H1 (cell line): ENCODE data around the gene PACSIN1. TPM values are rescaled to one million over a fixed set of nuclear protein-coding genes. Genes with fewer than 3 reads are reported as not detected.

Source experiments
- CTCF ChIA-PET: fragments of 300-600 bp; sonication (Branson Sonifier 250); formaldehyde crosslinking; loops from one replicate; lab custom pipeline; 2021; ENCODE audit not compliant: partially characterized antibody; lab: Charles Lee
- POLR2A ChIA-PET: fragments of 300-600 bp; sonication (Branson Sonifier 250); formaldehyde crosslinking; loops from one replicate; lab custom pipeline; 2021; ENCODE audit warnings: inconsistent platforms; ENCODE audit not compliant: partially characterized antibody; lab: Charles Lee
- DNase-seq, 2 experiments: peaks; one replicate each; pipeline versions ENCODE4 v3.0.0 to v3.0.0-alpha.2; 2010 to 2022; ENCODE audit warnings: low spot score in 2 of 2, low read depth in 1 of 2, mixed read lengths in 1 of 2
- FAIRE-seq: peaks from 2 replicates; lab custom pipeline; 2011; peaks lifted over from hg19 to GRCh38; lab: Jason Lieb, UNC
- H2AFZ ChIP-seq: 2 replicates; pipeline ENCODE4 v1.8.1; 2012; ENCODE audit warnings: low read length, inconsistent platforms
- H2AK5ac ChIP-seq: 2 replicates; pipeline ENCODE4 v1.6.1; 2013; ENCODE audit warnings: low read depth, low read length
- H2BK120ac ChIP-seq: replicated peaks from 2 replicates; pipeline ENCODE3; 2013; ENCODE audit warnings: low read depth, low read length, inconsistent platforms
- H2BK12ac ChIP-seq: 2 replicates; pipeline ENCODE4 v1.6.1; 2013; ENCODE audit warnings: low read depth, low read length
- H2BK15ac ChIP-seq: 2 replicates; pipeline ENCODE4 v1.6.1; 2013; ENCODE audit warnings: low read length
- H2BK20ac ChIP-seq: 2 replicates; pipeline ENCODE4 v1.6.1; 2013; ENCODE audit warnings: low read length
- H2BK5ac ChIP-seq: 2 replicates; pipeline ENCODE4 v1.6.1; 2013; ENCODE audit warnings: low read depth, low read length
- H3K14ac ChIP-seq: 2 replicates; pipeline ENCODE4 v1.6.1; 2013; ENCODE audit warnings: inconsistent platforms; ENCODE audit not compliant: insufficient read length
- H3K18ac ChIP-seq: 2 replicates; pipeline ENCODE4 v1.6.1; 2013; ENCODE audit warnings: low read length; ENCODE audit errors: extremely low read depth
- H3K23ac ChIP-seq: 2 replicates; pipeline ENCODE4 v1.6.1; 2013; ENCODE audit warnings: inconsistent platforms; ENCODE audit not compliant: insufficient read length
- H3K23me2 ChIP-seq: 2 replicates; pipeline ENCODE4 v1.6.1; 2013; ENCODE audit warnings: low read depth, low read length
- H3K27ac ChIP-seq: 2 replicates; pipeline ENCODE4 v1.6.1; 2011; ENCODE audit warnings: low read depth, low read length, inconsistent platforms
- H3K27me3 ChIP-seq, 4 experiments: replicated peaks in 1 of 4; 1 replicate in 1 of 4; 2 replicates in 3 of 4; pipeline versions ENCODE4 v1.6.1 to v1.8.1; 2011 to 2013; ENCODE audit warnings: low read length in 3 of 4, mild to moderate bottlenecking in 3 of 4, inconsistent platforms in 2 of 4, mixed read lengths in 2 of 4, moderate library complexity in 1 of 4; ENCODE audit not compliant: control insufficient read depth in 3 of 4, insufficient read depth in 3 of 4; ENCODE audit errors: extremely low read depth in 1 of 4
- H3K36me3 ChIP-seq, 4 experiments: 2 replicates each; pipeline versions ENCODE4 v1.6.1 to v1.8.1; 2011 to 2013; ENCODE audit warnings: mild to moderate bottlenecking in 4 of 4, low read length in 3 of 4, moderate library complexity in 2 of 4, control low read depth in 1 of 4, inconsistent platforms in 1 of 4; ENCODE audit not compliant: insufficient read depth in 4 of 4, control insufficient read depth in 2 of 4
- H3K4ac ChIP-seq: replicated peaks from 2 replicates; pipeline ENCODE3; 2013; ENCODE audit warnings: low read length, low read depth, mixed read lengths, inconsistent platforms; ENCODE audit not compliant: insufficient read length
- H3K4me1 ChIP-seq, 4 experiments: replicated peaks in 1 of 4; 1 replicate in 1 of 4; 2 replicates in 3 of 4; pipeline versions ENCODE4 v1.6.1 to v1.8.1; 2011 to 2013; ENCODE audit warnings: low read length in 3 of 4, inconsistent platforms in 2 of 4, mixed read lengths in 1 of 4; ENCODE audit not compliant: insufficient read depth in 4 of 4, control insufficient read depth in 3 of 4
- H3K4me2 ChIP-seq, 2 experiments: 2 replicates each; pipeline versions ENCODE4 v1.6.1 to v1.8.1; 2011 to 2013; ENCODE audit warnings: low read depth in 2 of 2, low read length in 2 of 2, control low read depth in 1 of 2, inconsistent platforms in 1 of 2, mild to moderate bottlenecking in 1 of 2; ENCODE audit not compliant: insufficient read depth in 1 of 2
- H3K4me3 ChIP-seq, 4 experiments: fragments of 200-600, 300-600 bp in 1 of 4; sonication (generic), shearing (Covaris generic), sonication (Bioruptor Twin) in 1 of 4; 2 replicates each; pipeline versions ENCODE4 v1.5.1 to v1.8.1; 2011 to 2016; ENCODE audit warnings: low read length in 4 of 4, low read depth in 3 of 4, control low read depth in 2 of 4, inconsistent platforms in 2 of 4, mild to moderate bottlenecking in 2 of 4, mixed read lengths in 1 of 4, moderate library complexity in 1 of 4; ENCODE audit not compliant: insufficient read depth in 2 of 4; ENCODE audit errors: extremely low read depth in 1 of 4
- H3K56ac ChIP-seq: replicated peaks from 2 replicates; pipeline ENCODE3; 2013; ENCODE audit warnings: low read depth, mild to moderate bottlenecking, mixed read lengths, low read length, inconsistent platforms; ENCODE audit not compliant: insufficient read length
- H3K79me1 ChIP-seq: 2 replicates; pipeline ENCODE4 v1.6.1; 2013; ENCODE audit warnings: low read depth, low read length, control low read depth
- H3K79me2 ChIP-seq, 2 experiments: 2 replicates each; pipeline versions ENCODE4 v1.6.1 to v1.8.1; 2012 to 2013; ENCODE audit warnings: low read length in 2 of 2, mild to moderate bottlenecking in 2 of 2, inconsistent platforms in 1 of 2; ENCODE audit not compliant: insufficient read depth in 2 of 2, control insufficient read depth in 1 of 2
- H3K9ac ChIP-seq, 4 experiments: replicated peaks in 1 of 4; 1 replicate in 1 of 4; 2 replicates in 3 of 4; pipeline versions ENCODE4 v1.6.1 to v1.8.1; 2011 to 2013; ENCODE audit warnings: low read depth in 3 of 4, low read length in 3 of 4, control low read depth in 2 of 4, mild to moderate bottlenecking in 2 of 4, moderate library complexity in 2 of 4, inconsistent platforms in 1 of 4; ENCODE audit errors: extremely low read depth in 1 of 4
- H3K9me3 ChIP-seq, 2 experiments: 2 replicates each; pipeline versions ENCODE4 v1.6.1 to v1.8.1; 2012 to 2013; ENCODE audit warnings: mild to moderate bottlenecking in 2 of 2, moderate library complexity in 2 of 2, control low read depth in 1 of 2, inconsistent platforms in 1 of 2, low read depth in 1 of 2, low read length in 1 of 2, mixed read lengths in 1 of 2; ENCODE audit not compliant: insufficient read depth in 2 of 2
- H4K20me1 ChIP-seq, 2 experiments: replicated peaks in 1 of 2; 2 replicates each; pipeline versions ENCODE3 to v1.8.1; 2011 to 2013; ENCODE audit warnings: inconsistent platforms in 2 of 2, low read length in 2 of 2, mild to moderate bottlenecking in 1 of 2; ENCODE audit not compliant: insufficient read depth in 2 of 2, control insufficient read depth in 1 of 2
- H4K5ac ChIP-seq: 2 replicates; pipeline ENCODE4 v1.6.1; 2013; ENCODE audit warnings: low read length, low read depth, mixed read lengths, inconsistent platforms; ENCODE audit not compliant: insufficient read length
- H4K8ac ChIP-seq: 2 replicates; pipeline ENCODE4 v1.8.0; 2013; ENCODE audit warnings: mild to moderate bottlenecking, moderate library complexity, low read length, inconsistent platforms; ENCODE audit not compliant: insufficient read depth; ENCODE audit errors: extremely low read depth
- H4K91ac ChIP-seq: replicated peaks from 2 replicates; pipeline ENCODE3; 2013; ENCODE audit warnings: low read length, mixed read lengths, inconsistent platforms; ENCODE audit not compliant: insufficient read length
- EGR1 ChIP-seq: IDR thresholded peaks from 2 replicates; pipeline ENCODE4 v1.6.1; 2011; ENCODE audit warnings: low read depth, low read length, borderline replicate concordance
- EP300 ChIP-seq, 2 experiments: IDR thresholded peaks; 1 replicate in 1 of 2; 2 replicates in 1 of 2; pipeline ENCODE4 v1.6.1; 2011 to 2012; ENCODE audit warnings: low read depth in 2 of 2, low read length in 2 of 2, mild to moderate bottlenecking in 2 of 2, borderline replicate concordance in 1 of 2, inconsistent platforms in 1 of 2, moderate library complexity in 1 of 2
- POLR2A ChIP-seq, 2 experiments: IDR thresholded peaks; 1 replicate in 1 of 2; 2 replicates in 1 of 2; pipeline ENCODE4 v1.6.1; 2011; ENCODE audit warnings: low read depth in 2 of 2, low read length in 2 of 2, mild to moderate bottlenecking in 2 of 2; ENCODE audit errors: control extremely low read depth in 1 of 2
- RXRA ChIP-seq: IDR thresholded peaks from 2 replicates; pipeline ENCODE4 v1.6.1; 2011; ENCODE audit warnings: low read depth, mild to moderate bottlenecking, low read length, moderate library complexity; ENCODE audit not compliant: insufficient read depth
- SIN3A ChIP-seq, 2 experiments: IDR thresholded peaks in 1 of 2; conservative IDR thresholded peaks in 1 of 2; 2 replicates each; pipeline ENCODE4 v1.6.1; 2011 to 2012; ENCODE audit warnings: low read length in 2 of 2, improper control_type of control experiment in 1 of 2, low read depth in 1 of 2, mild to moderate bottlenecking in 1 of 2
- SP4 ChIP-seq: IDR thresholded peaks from 2 replicates; pipeline ENCODE4 v1.6.1; 2012; ENCODE audit warnings: low read length, inconsistent platforms
- SRF ChIP-seq: IDR thresholded peaks from 2 replicates; pipeline ENCODE4 v1.6.1; 2011; ENCODE audit warnings: mild to moderate bottlenecking, low read depth, low read length, moderate library complexity
- ZNF274 ChIP-seq: IDR thresholded peaks from 2 replicates; pipeline ENCODE4 v1.7.0; 2012; ENCODE audit warnings: low read length, borderline replicate concordance; ENCODE audit errors: extremely low read depth
- whole genome bisulfite sequencing, 2 experiments: shearing (Covaris generic) in 1 of 2; methylation state at CpG; one replicate each; pipeline versions ENCODE4 v1.1.6 to v1.1.7; 2013 to 2015; ENCODE audit warnings: low lambda C conversion rate in 2 of 2, mixed read lengths in 2 of 2, inconsistent platforms in 1 of 2, low coverage in 1 of 2, missing lambda C conversion rate in 1 of 2; ENCODE audit not compliant: insufficient replicate concordance in 2 of 2, insufficient coverage in 1 of 2, insufficient read length in 1 of 2; ENCODE audit errors: extremely low coverage in 1 of 2, missing lambda C conversion rate in 1 of 2; 5-methylcytosine and 5-hydroxymethylcytosine counted together
- polyA plus RNA-seq, 7 experiments: library from polyadenylated mRNA; depleted of rRNA in 3 of 7; stranded (reverse) in 5 of 7; unstranded in 2 of 7; fragments of >200 nt in 5 of 7; fragments of 200-250 nt in 2 of 7; gene quantifications; 1 replicate in 5 of 7; 2 replicates in 1 of 7; 4 replicates in 1 of 7; pipeline versions ENCODE4 v1.2.1 to v1.2.3, GENCODE V29; 2011 to 2013; ENCODE audit warnings: missing spikeins in 2 of 7, mixed read lengths in 2 of 7
- total RNA-seq: library from RNA; stranded (reverse); fragmentation: NEBNext Ultra II Directional; extraction: Animal tissue kit (Norgen Biotek cat#: 25700); gene quantifications from 2 replicates; pipeline ENCODE4 v1.2.1, GENCODE V29; 2021

PACSIN1 gene
- total and polyA plus RNA-seq, 2 of the 8 experiments (the other 6 are each of a cell fraction or from before 2014, with no cell fraction given) = 5.9 to 11.1 TPM

GRCh38 chr6:34418367-34418766 lies 47.5 kb upstream of the PACSIN1 start:
- Histone ChIP-seq H2BK5ac (no peak overlapping the region), H3K23me2 (no peaks in the 10 kb centered on the region)
- TF ChIP-seq ZNF274 (no peak), SIN3A (conservative IDR thresholded peaks at IDR 0.05 in 1 of 2, IDR thresholded peaks at IDR 0.05 in 1 of 2; ENCODE audit: low read depth in 1 of 2, low read length in 2 of 2) (no peak), SP4 (no peak), EGR1 (no peak), EP300 (IDR thresholded peaks at IDR 0.05; ENCODE audit: borderline replicate concordance in 1 of 2, low read depth in 2 of 2, low read length in 2 of 2) (no peak), SRF (no peak), RXRA (no peak), POLR2A (IDR thresholded peaks at IDR 0.05; ENCODE audit: control extremely low read depth in 1 of 2, low read depth in 2 of 2, low read length in 2 of 2) (peak in 1 of 2 experiments; percentile 71; a peak in 1 of 3 replicates)
- TF ChIP-seq, all 59 proteins: peak for 1
- H3K4me1 ChIP-seq = peaks cover 0 to 3% (median 0%) of the 10 kb centered on the region in 4 experiments; a peak in 1 of 7 replicates
- no peak overlapping the region for H2BK12ac ChIP-seq
- no peak overlapping the region for H4K8ac ChIP-seq
- H3K4me3 ChIP-seq = no peak overlapping the region
- peaks cover 0 to 15% of the 10 kb centered on the region in 2 experiments; a peak in 3 of 4 replicates for H3K79me2 ChIP-seq
- H3K4me2 ChIP-seq = no peak overlapping the region
- H3K27me3 ChIP-seq = no peaks in the 10 kb centered on the region
- H2AFZ ChIP-seq = no peak overlapping the region
- POLR2A ChIA-PET = interaction anchor here (1.1 to 12.2 kb wide), 9 partner anchors 5 to 170 kb away, joined by 3 to 256 read pairs (median 63); partner anchors contain the start of genes NUDT3, RPS10 and SMIM29
- no peak overlapping the region for H2BK20ac ChIP-seq
- FAIRE-seq = no peak
- CTCF ChIA-PET = interaction anchor here (1.2 to 2.7 kb wide), 3 partner anchors 168 to 222 kb away, joined by 3 to 10 read pairs (median 7); no protein-coding TSS in a partner anchor
- WGBS, 2 experiments = 97% methylated on average over 5 of the region's 5 CpGs; no CpG with 5 or more reads in 1 of the 2 experiments
- no peak overlapping the region for H3K18ac ChIP-seq
- no peak overlapping the region for H2AK5ac ChIP-seq
- H3K9ac ChIP-seq = no peak overlapping the region
- peaks cover 8 to 24% of the 10 kb centered on the region in 2 experiments for H4K20me1 ChIP-seq
- no peaks in the 10 kb centered on the region for H3K9me3 ChIP-seq
- no peak overlapping the region for H4K91ac ChIP-seq
- H2BK15ac ChIP-seq = no peak overlapping the region
- no peak overlapping the region for H3K14ac ChIP-seq
- H3K23ac ChIP-seq = no peak overlapping the region
- no peak overlapping the region for H2BK120ac ChIP-seq
- H4K5ac ChIP-seq = no peak overlapping the region
- no peak for DNase-seq
- H3K4ac ChIP-seq = no peak overlapping the region
- no peaks in the 10 kb centered on the region; the same call in 1 of the 2 replicates for H3K79me1 ChIP-seq
- no peak overlapping the region for H3K56ac ChIP-seq
- no peak overlapping the region for H3K27ac ChIP-seq
- H3K36me3 ChIP-seq = peaks cover 45 to 79% (median 62%) of the 10 kb centered on the region in 4 experiments
